HepG2 (cell line): Measurements from ENCODE around the gene TAP1. TPM values are rescaled to one million over a fixed set of nuclear protein-coding genes. Genes with fewer than 3 reads are reported as not detected.

ENCODE experiments used
- ARHGAP35 ChIP-seq: sonication (generic); formaldehyde crosslinking; IDR thresholded peaks from 2 replicates; pipeline ENCODE4 v1.9.0; 2022; ENCODE audit warnings: mild to moderate bottlenecking, inconsistent platforms, moderate library complexity, missing genetic modification reagents, borderline replicate concordance
- CAMTA2 ChIP-seq: sonication (generic); formaldehyde crosslinking; IDR thresholded peaks from 2 replicates; pipeline ENCODE4 v1.4.0; 2020; ENCODE audit warnings: mild to moderate bottlenecking, missing genetic modification reagents, borderline replicate concordance
- MTF1 ChIP-seq: sonication (generic); formaldehyde crosslinking; IDR thresholded peaks from 2 replicates; pipeline ENCODE4 v1.5.0; 2020; ENCODE audit warnings: missing genetic modification reagents
- SAFB2 ChIP-seq: sonication (generic); formaldehyde crosslinking; IDR thresholded peaks from 2 replicates; pipeline ENCODE4 v1.5.1; 2020; ENCODE audit warnings: missing genetic modification reagents, low read depth, mild to moderate bottlenecking, borderline replicate concordance
- ZFP82 ChIP-seq: sonication (generic); formaldehyde crosslinking; IDR thresholded peaks from 2 replicates; pipeline ENCODE4 v1.5.1; 2020; ENCODE audit warnings: mild to moderate bottlenecking, missing genetic modification reagents, borderline replicate concordance
- ZNF142 ChIP-seq: sonication (generic); formaldehyde crosslinking; IDR thresholded peaks from 2 replicates; pipeline ENCODE4 v1.4.0; 2020; ENCODE audit warnings: missing genetic modification reagents
- ZNF44 ChIP-seq: sonication (generic); formaldehyde crosslinking; IDR thresholded peaks from 2 replicates; pipeline ENCODE4 v1.5.1; 2020; ENCODE audit warnings: mild to moderate bottlenecking, missing genetic modification reagents
- ZNF564 ChIP-seq: sonication (generic); formaldehyde crosslinking; IDR thresholded peaks from 2 replicates; pipeline ENCODE4 v1.8.1; 2023; ENCODE audit warnings: mild to moderate bottlenecking, missing genetic modification reagents
- ZNF607 ChIP-seq: sonication (generic); formaldehyde crosslinking; IDR thresholded peaks from 2 replicates; pipeline ENCODE4 v1.5.1; 2020; ENCODE audit warnings: missing genetic modification reagents, mild to moderate bottlenecking, borderline replicate concordance
- ZNF703 ChIP-seq: sonication (generic); formaldehyde crosslinking; IDR thresholded peaks from 2 replicates; pipeline ENCODE4 v1.5.1; 2020; ENCODE audit warnings: missing genetic modification reagents, mild to moderate bottlenecking, moderate library complexity, borderline replicate concordance
- ZNF720 ChIP-seq: sonication (generic); formaldehyde crosslinking; IDR thresholded peaks from 2 replicates; pipeline ENCODE4 v1.4.0; 2020; ENCODE audit warnings: missing genetic modification reagents
- ZZZ3 ChIP-seq: sonication (generic); formaldehyde crosslinking; IDR thresholded peaks from 2 replicates; pipeline ENCODE4 v1.4.0; 2020; ENCODE audit warnings: missing genetic modification reagents, mild to moderate bottlenecking, borderline replicate concordance
- polyA plus RNA-seq, 8 experiments: library from polyadenylated mRNA; depleted of rRNA in 3 of 8; stranded (reverse) in 7 of 8; unstranded in 1 of 8; fragments of >200 nt; fragmentation: Illumina TruSeq in 4 of 8; extraction: Trizol in 4 of 8; gene quantifications; 2 replicates each; pipeline versions ENCODE4 v1.2.1 to v1.2.3, GENCODE V29; 2011 to 2016; ENCODE audit warnings: low read depth in 4 of 8, missing spikeins in 1 of 8, mixed read lengths in 1 of 8; ENCODE audit not compliant: insufficient read depth in 1 of 8
- total RNA-seq, 5 experiments: library from RNA; depleted of rRNA; stranded (reverse); fragments of >200 nt; fragmentation: Illumina TruSeq; extraction: Trizol; gene quantifications; 2 replicates each; pipeline ENCODE4 v1.2.3, GENCODE V29; 2016; ENCODE audit warnings: low read depth in 1 of 5
- TF ChIP-seq, protein P1 (sequence below): sonication (generic); formaldehyde crosslinking; IDR thresholded peaks from 2 replicates; pipeline ENCODE4 v1.4.0; 2020; ENCODE audit warnings: missing genetic modification reagents
- TF ChIP-seq, protein P2 (sequence below): sonication (generic); formaldehyde crosslinking; IDR thresholded peaks from 2 replicates; pipeline ENCODE4 v1.8.1; 2022; ENCODE audit warnings: low read depth, mild to moderate bottlenecking, missing genetic modification reagents
- TF ChIP-seq, protein P3 (sequence below): sonication (generic); formaldehyde crosslinking; IDR thresholded peaks from 2 replicates; pipeline ENCODE4 v1.5.0; 2020; ENCODE audit warnings: mild to moderate bottlenecking, missing genetic modification reagents, moderate library complexity

Gene TAP1
- total and polyA plus RNA-seq, 2 of the 13 experiments (the other 11 are each of a cell fraction or from before 2014, with no cell fraction given): 31.2 to 52.2 TPM

DNA sequence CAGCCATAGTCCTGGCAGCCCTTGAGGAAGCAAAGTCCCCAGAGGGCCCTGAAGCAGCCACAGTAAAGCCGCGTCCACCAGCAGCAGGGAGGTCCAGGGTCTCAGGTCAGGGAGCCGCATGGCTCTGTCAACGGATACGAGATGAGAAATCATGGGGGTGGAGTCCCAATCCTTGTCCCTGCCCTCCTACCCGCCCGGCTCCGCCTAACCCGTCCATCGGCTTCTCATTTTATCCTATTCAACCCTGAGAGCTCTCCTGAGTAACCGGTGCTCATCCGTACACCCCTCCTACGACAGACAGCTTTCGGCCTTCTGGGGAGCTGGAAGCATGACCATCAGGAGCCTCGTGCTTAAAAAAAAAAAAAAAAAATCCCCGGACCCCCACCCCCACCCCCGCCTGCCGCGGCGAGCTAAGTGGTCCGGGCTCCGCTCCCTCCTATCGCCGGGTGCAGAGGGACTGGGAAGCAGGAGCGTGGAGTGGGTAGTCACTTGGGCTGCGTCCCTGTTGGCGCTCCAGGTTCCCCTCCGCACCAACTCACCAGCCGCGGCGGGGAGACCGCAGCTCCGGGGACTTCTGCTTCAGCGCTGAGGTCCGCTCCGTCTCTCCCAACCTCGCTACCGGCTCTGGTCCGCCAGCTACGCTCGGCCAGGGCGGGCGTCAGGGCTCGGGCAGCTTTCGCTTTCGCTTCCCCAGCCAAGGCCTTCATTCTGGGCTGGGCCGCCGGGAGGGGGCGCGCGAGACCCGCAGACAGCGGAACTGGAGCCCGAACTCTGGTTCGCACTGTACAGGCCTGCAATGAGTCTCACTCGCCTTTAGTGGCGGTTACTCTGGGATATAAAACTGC lies 15.2 kb downstream of the TAP1 start, which contains the start of gene TAP2 (continued):
- TF ChIP-seq CAMTA2 (CRISPR knock-in tag) (0 out of 2 replicates have a peak, but pooled peaks have one; percentile 22), SAFB2 (CRISPR knock-in tag) (peak; percentile 36; the same call in 1 of the 2 replicates), ZNF607 (CRISPR knock-in tag) (no peak), ZNF703 (CRISPR knock-in tag) (no peak), ZFP82 (0 out of 2 replicates have a peak, but pooled peaks have one; percentile 40), ZNF564 (CRISPR knock-in tag) (0 out of 2 replicates have a peak, but pooled peaks have one; percentile 48), MTF1 (CRISPR knock-in tag) (0 out of 2 replicates have a peak, but pooled peaks have one; percentile 47), ARHGAP35 (peak; percentile 73; the same call in 1 of the 2 replicates), ZNF142 (CRISPR knock-in tag) (peak; percentile 45; the same call in 1 of the 2 replicates), ZZZ3 (CRISPR knock-in tag) (0 out of 2 replicates have a peak, but pooled peaks have one; percentile 52), ZNF720 (CRISPR knock-in tag) (no peak), ZNF44 (CRISPR knock-in tag) (no peak)
- TF ChIP-seq, protein P1, sequence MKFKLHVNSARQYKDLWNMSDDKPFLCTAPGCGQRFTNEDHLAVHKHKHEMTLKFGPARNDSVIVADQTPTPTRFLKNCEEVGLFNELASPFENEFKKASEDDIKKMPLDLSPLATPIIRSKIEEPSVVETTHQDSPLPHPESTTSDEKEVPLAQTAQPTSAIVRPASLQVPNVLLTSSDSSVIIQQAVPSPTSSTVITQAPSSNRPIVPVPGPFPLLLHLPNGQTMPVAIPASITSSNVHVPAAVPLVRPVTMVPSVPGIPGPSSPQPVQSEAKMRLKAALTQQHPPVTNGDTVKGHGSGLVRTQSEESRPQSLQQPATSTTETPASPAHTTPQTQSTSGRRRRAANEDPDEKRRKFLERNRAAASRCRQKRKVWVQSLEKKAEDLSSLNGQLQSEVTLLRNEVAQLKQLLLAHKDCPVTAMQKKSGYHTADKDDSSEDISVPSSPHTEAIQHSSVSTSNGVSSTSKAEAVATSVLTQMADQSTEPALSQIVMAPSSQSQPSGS (CRISPR knock-in tag): peak; percentile 77; the same call in 1 of the 2 replicates
- TF ChIP-seq, protein P2, sequence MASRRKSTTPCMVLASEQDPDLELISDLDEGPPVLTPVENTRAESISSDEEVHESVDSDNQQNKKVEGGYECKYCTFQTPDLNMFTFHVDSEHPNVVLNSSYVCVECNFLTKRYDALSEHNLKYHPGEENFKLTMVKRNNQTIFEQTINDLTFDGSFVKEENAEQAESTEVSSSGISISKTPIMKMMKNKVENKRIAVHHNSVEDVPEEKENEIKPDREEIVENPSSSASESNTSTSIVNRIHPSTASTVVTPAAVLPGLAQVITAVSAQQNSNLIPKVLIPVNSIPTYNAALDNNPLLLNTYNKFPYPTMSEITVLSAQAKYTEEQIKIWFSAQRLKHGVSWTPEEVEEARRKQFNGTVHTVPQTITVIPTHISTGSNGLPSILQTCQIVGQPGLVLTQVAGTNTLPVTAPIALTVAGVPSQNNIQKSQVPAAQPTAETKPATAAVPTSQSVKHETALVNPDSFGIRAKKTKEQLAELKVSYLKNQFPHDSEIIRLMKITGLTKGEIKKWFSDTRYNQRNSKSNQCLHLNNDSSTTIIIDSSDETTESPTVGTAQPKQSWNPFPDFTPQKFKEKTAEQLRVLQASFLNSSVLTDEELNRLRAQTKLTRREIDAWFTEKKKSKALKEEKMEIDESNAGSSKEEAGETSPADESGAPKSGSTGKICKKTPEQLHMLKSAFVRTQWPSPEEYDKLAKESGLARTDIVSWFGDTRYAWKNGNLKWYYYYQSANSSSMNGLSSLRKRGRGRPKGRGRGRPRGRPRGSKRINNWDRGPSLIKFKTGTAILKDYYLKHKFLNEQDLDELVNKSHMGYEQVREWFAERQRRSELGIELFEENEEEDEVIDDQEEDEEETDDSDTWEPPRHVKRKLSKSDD (CRISPR knock-in tag): no peak
- TF ChIP-seq, protein P3, sequence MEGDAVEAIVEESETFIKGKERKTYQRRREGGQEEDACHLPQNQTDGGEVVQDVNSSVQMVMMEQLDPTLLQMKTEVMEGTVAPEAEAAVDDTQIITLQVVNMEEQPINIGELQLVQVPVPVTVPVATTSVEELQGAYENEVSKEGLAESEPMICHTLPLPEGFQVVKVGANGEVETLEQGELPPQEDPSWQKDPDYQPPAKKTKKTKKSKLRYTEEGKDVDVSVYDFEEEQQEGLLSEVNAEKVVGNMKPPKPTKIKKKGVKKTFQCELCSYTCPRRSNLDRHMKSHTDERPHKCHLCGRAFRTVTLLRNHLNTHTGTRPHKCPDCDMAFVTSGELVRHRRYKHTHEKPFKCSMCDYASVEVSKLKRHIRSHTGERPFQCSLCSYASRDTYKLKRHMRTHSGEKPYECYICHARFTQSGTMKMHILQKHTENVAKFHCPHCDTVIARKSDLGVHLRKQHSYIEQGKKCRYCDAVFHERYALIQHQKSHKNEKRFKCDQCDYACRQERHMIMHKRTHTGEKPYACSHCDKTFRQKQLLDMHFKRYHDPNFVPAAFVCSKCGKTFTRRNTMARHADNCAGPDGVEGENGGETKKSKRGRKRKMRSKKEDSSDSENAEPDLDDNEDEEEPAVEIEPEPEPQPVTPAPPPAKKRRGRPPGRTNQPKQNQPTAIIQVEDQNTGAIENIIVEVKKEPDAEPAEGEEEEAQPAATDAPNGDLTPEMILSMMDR: peak; percentile 99
